HepG2 (cell line): ENCODE data around the gene GIPC1. TPM values are rescaled to one million over a fixed set of nuclear protein-coding genes. Genes with fewer than 3 reads are reported as not detected.

ENCODE experiments used
- CTCF ChIP-seq: sonication (generic); formaldehyde crosslinking; IDR thresholded peaks from 2 replicates; pipeline ENCODE4 v1.5.0; 2020; ENCODE audit warnings: mild to moderate bottlenecking, missing genetic modification reagents, moderate library complexity
- FOXO1 ChIP-seq: sonication (generic); formaldehyde crosslinking; IDR thresholded peaks from 2 replicates; pipeline ENCODE4 v1.4.0; 2020; ENCODE audit warnings: missing genetic modification reagents
- HNRNPK ChIP-seq: fragments of 200-400 bp; formaldehyde crosslinking; IDR thresholded peaks from 2 replicates; pipeline ENCODE4 v1.6.1; 2018; ENCODE audit warnings: low read length, low read depth, moderate library complexity, mild to moderate bottlenecking; ENCODE audit not compliant: poor library complexity, severe bottlenecking
- PPARG ChIP-seq: conservative IDR thresholded peaks from 2 replicates; pipeline ENCODE4 v1.6.1; 2016; ENCODE audit warnings: missing biosample characterization, missing genetic modification reagents
- RBFOX2 ChIP-seq: fragments of 200-400 bp; formaldehyde crosslinking; IDR thresholded peaks from 2 replicates; pipeline ENCODE4 v1.6.1; 2017; ENCODE audit warnings: low read depth, mild to moderate bottlenecking, low read length
- RXRA ChIP-seq: sonication (generic); formaldehyde crosslinking; IDR thresholded peaks from 2 replicates; pipeline ENCODE4 v1.5.1; 2020; ENCODE audit warnings: missing genetic modification reagents
- ZBTB38 ChIP-seq: sonication (generic); formaldehyde crosslinking; IDR thresholded peaks from 2 replicates; pipeline ENCODE4 v1.5.1; 2020; ENCODE audit warnings: mild to moderate bottlenecking, missing genetic modification reagents
- ZFP36L1 ChIP-seq: sonication (generic); formaldehyde crosslinking; IDR thresholded peaks from 2 replicates; pipeline ENCODE4 v1.8.0; 2022; ENCODE audit warnings: mild to moderate bottlenecking, missing genetic modification reagents, moderate library complexity
- ZHX1 ChIP-seq: sonication (generic); formaldehyde crosslinking; IDR thresholded peaks from 2 replicates; pipeline ENCODE4 v1.8.1; 2022; ENCODE audit warnings: low read depth, mild to moderate bottlenecking, missing genetic modification reagents
- ZIK1 ChIP-seq: sonication (generic); formaldehyde crosslinking; IDR thresholded peaks from 2 replicates; pipeline ENCODE4 v1.5.0; 2020; ENCODE audit warnings: mild to moderate bottlenecking, low read depth, missing genetic modification reagents, borderline replicate concordance
- ZNF747 ChIP-seq: sonication (generic); formaldehyde crosslinking; IDR thresholded peaks from 2 replicates; pipeline ENCODE4 v1.8.1; 2023; ENCODE audit warnings: missing genetic modification reagents, mild to moderate bottlenecking, borderline replicate concordance
- ZNF782 ChIP-seq: sonication (generic); formaldehyde crosslinking; IDR thresholded peaks from 2 replicates; pipeline ENCODE4 v1.4.0; 2020; ENCODE audit warnings: missing genetic modification reagents, mild to moderate bottlenecking, borderline replicate concordance
- polyA plus RNA-seq, 8 experiments: library from polyadenylated mRNA; depleted of rRNA in 3 of 8; stranded (reverse) in 7 of 8; unstranded in 1 of 8; fragments of >200 nt; fragmentation: Illumina TruSeq in 4 of 8; extraction: Trizol in 4 of 8; gene quantifications; 2 replicates each; pipeline versions ENCODE4 v1.2.1 to v1.2.3, GENCODE V29; 2011 to 2016; ENCODE audit warnings: low read depth in 4 of 8, missing spikeins in 1 of 8, mixed read lengths in 1 of 8; ENCODE audit not compliant: insufficient read depth in 1 of 8
- total RNA-seq, 5 experiments: library from RNA; depleted of rRNA; stranded (reverse); fragments of >200 nt; fragmentation: Illumina TruSeq; extraction: Trizol; gene quantifications; 2 replicates each; pipeline ENCODE4 v1.2.3, GENCODE V29; 2016; ENCODE audit warnings: low read depth in 1 of 5

GIPC1 gene
- total and polyA plus RNA-seq, 2 of the 13 experiments (the other 11 are each of a cell fraction or from before 2014, with no cell fraction given): 27.1 to 48.1 TPM

GRCh38 chr19:14479975-14480699 lies 15.8 kb downstream of the GIPC1 start (continued):
- TF ChIP-seq CTCF (CRISPR knock-in tag): peak; percentile 92
- TF ChIP-seq ZNF747 (CRISPR knock-in tag): no peak
- peak; percentile 66 for TF ChIP-seq RBFOX2
- 0 out of 2 replicates have a peak, but pooled peaks have one; percentile 26 for TF ChIP-seq ZNF782 (CRISPR knock-in tag)
- TF ChIP-seq ZHX1 (CRISPR knock-in tag): peak; percentile 85
- no peak for TF ChIP-seq ZFP36L1 (CRISPR knock-in tag)
- peak; percentile 73 for TF ChIP-seq HNRNPK
- TF ChIP-seq ZBTB38: peak; percentile 80
- 0 out of 2 replicates have a peak, but pooled peaks have one; percentile 35 for TF ChIP-seq ZIK1 (CRISPR knock-in tag)
- TF ChIP-seq FOXO1 (CRISPR knock-in tag): 0 out of 2 replicates have a peak, but pooled peaks have one; percentile 9
- no peak for TF ChIP-seq PPARG (CRISPR knock-in tag)
- TF ChIP-seq RXRA: 0 out of 2 replicates have a peak, but pooled peaks have one; percentile 51
- TF ChIP-seq, all 625 proteins: peak for 19
